Choroid plexus epithelial cell (primary cell): Measurements from ENCODE around the gene GABRA4.

Experiments used
- DNase-seq: peaks from one replicate; pipeline ENCODE4 v3.0.0-alpha.2; 2010; ENCODE audit warnings: low read depth
- H3K4me3 ChIP-seq: 2 replicates; pipeline ENCODE4 v1.5.1; 2011; ENCODE audit warnings: low read depth, mild to moderate bottlenecking, control low read depth, low read length, moderate library complexity
- CTCF ChIP-seq: conservative IDR thresholded peaks from 2 replicates; pipeline ENCODE4 v1.5.1; 2011; ENCODE audit warnings: low read depth, mild to moderate bottlenecking, control low read depth, inconsistent platforms, low read length, moderate library complexity

GABRA4 gene

GRCh38 chr4:47002580-47002979, 9.2 kb upstream of the GABRA4 start:
- peak; percentile 72 for DNase-seq

GRCh38 chr4:47000406-47000805, 7.0 kb upstream of the GABRA4 start:
- TF ChIP-seq CTCF: no peak
- no peak for DNase-seq
- H3K4me3 ChIP-seq: no peak overlapping the region

More at GRCh38 chr4:47002580-47002979, 9.2 kb upstream of the GABRA4 start:
- TF ChIP-seq CTCF: peak; percentile 75
- H3K4me3 ChIP-seq: no peak overlapping the region

- no peak overlapping the region for H3K4me3 ChIP-seq
- peak; percentile 68 for DNase-seq
- no peak for TF ChIP-seq CTCF
Observed at GRCh38 chr4:46999566-46999965, 6.2 kb upstream of the GABRA4 start.

GRCh38 chr4:46994007-46994405, 625 bp upstream of the GABRA4 start:
- peak; percentile 3 for DNase-seq
- peak overlapping the region; percentile 46 for H3K4me3 ChIP-seq
- TF ChIP-seq CTCF: no peak

GRCh38 chr4:46992338-46992737, 1.0 kb downstream of the GABRA4 start:
- no peak for TF ChIP-seq CTCF
- no peak for DNase-seq
- no peak overlapping the region for H3K4me3 ChIP-seq

- TF ChIP-seq CTCF: no peak
- H3K4me3 ChIP-seq: no peak overlapping the region
- DNase-seq: no peak
Observed at GRCh38 chr4:46986922-46987638, 6.3 kb downstream of the GABRA4 start.

GRCh38 chr4:46984781-46985180, 8.6 kb downstream of the GABRA4 start:
- DNase-seq: no peak
- no peak for TF ChIP-seq CTCF
- no peak overlapping the region for H3K4me3 ChIP-seq
